H1 (cell line): ENCODE measurements around the gene SLC2A1. TPM values are rescaled to one million over a fixed set of nuclear protein-coding genes. Genes with fewer than 3 reads are reported as not detected.

Experiments
- CTCF ChIA-PET: fragments of 300-600 bp; sonication (Branson Sonifier 250); formaldehyde crosslinking; loops from one replicate; lab custom pipeline; 2021; ENCODE audit not compliant: partially characterized antibody; lab: Charles Lee
- POLR2A ChIA-PET: fragments of 300-600 bp; sonication (Branson Sonifier 250); formaldehyde crosslinking; loops from one replicate; lab custom pipeline; 2021; ENCODE audit warnings: inconsistent platforms; ENCODE audit not compliant: partially characterized antibody; lab: Charles Lee
- DNase-seq, 2 experiments: peaks; one replicate each; pipeline versions ENCODE4 v3.0.0 to v3.0.0-alpha.2; 2010 to 2022; ENCODE audit warnings: low spot score in 2 of 2, low read depth in 1 of 2, mixed read lengths in 1 of 2
- FAIRE-seq: peaks from 2 replicates; lab custom pipeline; 2011; peaks lifted over from hg19 to GRCh38; lab: Jason Lieb, UNC
- H2AFZ ChIP-seq: 2 replicates; pipeline ENCODE4 v1.8.1; 2012; ENCODE audit warnings: low read length, inconsistent platforms
- H2AK5ac ChIP-seq: 2 replicates; pipeline ENCODE4 v1.6.1; 2013; ENCODE audit warnings: low read depth, low read length
- H2BK120ac ChIP-seq: replicated peaks from 2 replicates; pipeline ENCODE3; 2013; ENCODE audit warnings: low read depth, low read length, inconsistent platforms
- H2BK12ac ChIP-seq: 2 replicates; pipeline ENCODE4 v1.6.1; 2013; ENCODE audit warnings: low read depth, low read length
- H2BK15ac ChIP-seq: 2 replicates; pipeline ENCODE4 v1.6.1; 2013; ENCODE audit warnings: low read length
- H2BK20ac ChIP-seq: 2 replicates; pipeline ENCODE4 v1.6.1; 2013; ENCODE audit warnings: low read length
- H2BK5ac ChIP-seq: 2 replicates; pipeline ENCODE4 v1.6.1; 2013; ENCODE audit warnings: low read depth, low read length
- H3K14ac ChIP-seq: 2 replicates; pipeline ENCODE4 v1.6.1; 2013; ENCODE audit warnings: inconsistent platforms; ENCODE audit not compliant: insufficient read length
- H3K18ac ChIP-seq: 2 replicates; pipeline ENCODE4 v1.6.1; 2013; ENCODE audit warnings: low read length; ENCODE audit errors: extremely low read depth
- H3K23ac ChIP-seq: 2 replicates; pipeline ENCODE4 v1.6.1; 2013; ENCODE audit warnings: inconsistent platforms; ENCODE audit not compliant: insufficient read length
- H3K23me2 ChIP-seq: 2 replicates; pipeline ENCODE4 v1.6.1; 2013; ENCODE audit warnings: low read depth, low read length
- H3K27ac ChIP-seq: 2 replicates; pipeline ENCODE4 v1.6.1; 2011; ENCODE audit warnings: low read depth, low read length, inconsistent platforms
- H3K27me3 ChIP-seq, 4 experiments: replicated peaks in 1 of 4; 1 replicate in 1 of 4; 2 replicates in 3 of 4; pipeline versions ENCODE4 v1.6.1 to v1.8.1; 2011 to 2013; ENCODE audit warnings: low read length in 3 of 4, mild to moderate bottlenecking in 3 of 4, inconsistent platforms in 2 of 4, mixed read lengths in 2 of 4, moderate library complexity in 1 of 4; ENCODE audit not compliant: control insufficient read depth in 3 of 4, insufficient read depth in 3 of 4; ENCODE audit errors: extremely low read depth in 1 of 4
- H3K36me3 ChIP-seq, 4 experiments: 2 replicates each; pipeline versions ENCODE4 v1.6.1 to v1.8.1; 2011 to 2013; ENCODE audit warnings: mild to moderate bottlenecking in 4 of 4, low read length in 3 of 4, moderate library complexity in 2 of 4, control low read depth in 1 of 4, inconsistent platforms in 1 of 4; ENCODE audit not compliant: insufficient read depth in 4 of 4, control insufficient read depth in 2 of 4
- H3K4ac ChIP-seq: replicated peaks from 2 replicates; pipeline ENCODE3; 2013; ENCODE audit warnings: low read length, low read depth, mixed read lengths, inconsistent platforms; ENCODE audit not compliant: insufficient read length
- H3K4me1 ChIP-seq, 4 experiments: replicated peaks in 1 of 4; 1 replicate in 1 of 4; 2 replicates in 3 of 4; pipeline versions ENCODE4 v1.6.1 to v1.8.1; 2011 to 2013; ENCODE audit warnings: low read length in 3 of 4, inconsistent platforms in 2 of 4, mixed read lengths in 1 of 4; ENCODE audit not compliant: insufficient read depth in 4 of 4, control insufficient read depth in 3 of 4
- H3K4me2 ChIP-seq, 2 experiments: 2 replicates each; pipeline versions ENCODE4 v1.6.1 to v1.8.1; 2011 to 2013; ENCODE audit warnings: low read depth in 2 of 2, low read length in 2 of 2, control low read depth in 1 of 2, inconsistent platforms in 1 of 2, mild to moderate bottlenecking in 1 of 2; ENCODE audit not compliant: insufficient read depth in 1 of 2
- H3K4me3 ChIP-seq, 4 experiments: fragments of 200-600, 300-600 bp in 1 of 4; sonication (generic), shearing (Covaris generic), sonication (Bioruptor Twin) in 1 of 4; 2 replicates each; pipeline versions ENCODE4 v1.5.1 to v1.8.1; 2011 to 2016; ENCODE audit warnings: low read length in 4 of 4, low read depth in 3 of 4, control low read depth in 2 of 4, inconsistent platforms in 2 of 4, mild to moderate bottlenecking in 2 of 4, mixed read lengths in 1 of 4, moderate library complexity in 1 of 4; ENCODE audit not compliant: insufficient read depth in 2 of 4; ENCODE audit errors: extremely low read depth in 1 of 4
- H3K56ac ChIP-seq: replicated peaks from 2 replicates; pipeline ENCODE3; 2013; ENCODE audit warnings: low read depth, mild to moderate bottlenecking, mixed read lengths, low read length, inconsistent platforms; ENCODE audit not compliant: insufficient read length
- H3K79me1 ChIP-seq: 2 replicates; pipeline ENCODE4 v1.6.1; 2013; ENCODE audit warnings: low read depth, low read length, control low read depth
- H3K79me2 ChIP-seq, 2 experiments: 2 replicates each; pipeline versions ENCODE4 v1.6.1 to v1.8.1; 2012 to 2013; ENCODE audit warnings: low read length in 2 of 2, mild to moderate bottlenecking in 2 of 2, inconsistent platforms in 1 of 2; ENCODE audit not compliant: insufficient read depth in 2 of 2, control insufficient read depth in 1 of 2
- H3K9ac ChIP-seq, 4 experiments: replicated peaks in 1 of 4; 1 replicate in 1 of 4; 2 replicates in 3 of 4; pipeline versions ENCODE4 v1.6.1 to v1.8.1; 2011 to 2013; ENCODE audit warnings: low read depth in 3 of 4, low read length in 3 of 4, control low read depth in 2 of 4, mild to moderate bottlenecking in 2 of 4, moderate library complexity in 2 of 4, inconsistent platforms in 1 of 4; ENCODE audit errors: extremely low read depth in 1 of 4
- H3K9me3 ChIP-seq, 2 experiments: 2 replicates each; pipeline versions ENCODE4 v1.6.1 to v1.8.1; 2012 to 2013; ENCODE audit warnings: mild to moderate bottlenecking in 2 of 2, moderate library complexity in 2 of 2, control low read depth in 1 of 2, inconsistent platforms in 1 of 2, low read depth in 1 of 2, low read length in 1 of 2, mixed read lengths in 1 of 2; ENCODE audit not compliant: insufficient read depth in 2 of 2
- H4K20me1 ChIP-seq, 2 experiments: replicated peaks in 1 of 2; 2 replicates each; pipeline versions ENCODE3 to v1.8.1; 2011 to 2013; ENCODE audit warnings: inconsistent platforms in 2 of 2, low read length in 2 of 2, mild to moderate bottlenecking in 1 of 2; ENCODE audit not compliant: insufficient read depth in 2 of 2, control insufficient read depth in 1 of 2
- H4K5ac ChIP-seq: 2 replicates; pipeline ENCODE4 v1.6.1; 2013; ENCODE audit warnings: low read length, low read depth, mixed read lengths, inconsistent platforms; ENCODE audit not compliant: insufficient read length
- H4K8ac ChIP-seq: 2 replicates; pipeline ENCODE4 v1.8.0; 2013; ENCODE audit warnings: mild to moderate bottlenecking, moderate library complexity, low read length, inconsistent platforms; ENCODE audit not compliant: insufficient read depth; ENCODE audit errors: extremely low read depth
- H4K91ac ChIP-seq: replicated peaks from 2 replicates; pipeline ENCODE3; 2013; ENCODE audit warnings: low read length, mixed read lengths, inconsistent platforms; ENCODE audit not compliant: insufficient read length
- EP300 ChIP-seq, 2 experiments: IDR thresholded peaks; 1 replicate in 1 of 2; 2 replicates in 1 of 2; pipeline ENCODE4 v1.6.1; 2011 to 2012; ENCODE audit warnings: low read depth in 2 of 2, low read length in 2 of 2, mild to moderate bottlenecking in 2 of 2, borderline replicate concordance in 1 of 2, inconsistent platforms in 1 of 2, moderate library complexity in 1 of 2
- FOSL1 ChIP-seq: IDR thresholded peaks from 2 replicates; pipeline ENCODE4 v1.6.1; 2011; ENCODE audit warnings: mild to moderate bottlenecking, low read depth, low read length, moderate library complexity; ENCODE audit not compliant: insufficient read depth
- HDAC6 ChIP-seq: IDR thresholded peaks from one replicate; pipeline ENCODE4 v1.7.1; 2012; ENCODE audit warnings: low read depth, mild to moderate bottlenecking, inconsistent platforms, low read length, moderate library complexity
- NRF1 ChIP-seq: IDR thresholded peaks from 2 replicates; pipeline ENCODE4 v1.6.1; 2011; ENCODE audit warnings: mild to moderate bottlenecking, low read depth, low read length, improper control_type of control experiment
- POLR2A ChIP-seq, 2 experiments: IDR thresholded peaks; 1 replicate in 1 of 2; 2 replicates in 1 of 2; pipeline ENCODE4 v1.6.1; 2011; ENCODE audit warnings: low read depth in 2 of 2, low read length in 2 of 2, mild to moderate bottlenecking in 2 of 2; ENCODE audit errors: control extremely low read depth in 1 of 2
- SIX5 ChIP-seq: IDR thresholded peaks from 2 replicates; pipeline ENCODE4 v1.6.1; 2011; ENCODE audit warnings: mild to moderate bottlenecking, low read depth, low read length
- SRF ChIP-seq: IDR thresholded peaks from 2 replicates; pipeline ENCODE4 v1.6.1; 2011; ENCODE audit warnings: mild to moderate bottlenecking, low read depth, low read length, moderate library complexity
- TCF12 ChIP-seq: IDR thresholded peaks from 2 replicates; pipeline ENCODE4 v1.6.1; 2011; ENCODE audit warnings: low read depth, mild to moderate bottlenecking, low read length
- WGBS, 2 experiments: shearing (Covaris generic) in 1 of 2; methylation state at CpG; one replicate each; pipeline versions ENCODE4 v1.1.6 to v1.1.7; 2013 to 2015; ENCODE audit warnings: low lambda C conversion rate in 2 of 2, mixed read lengths in 2 of 2, inconsistent platforms in 1 of 2, low coverage in 1 of 2, missing lambda C conversion rate in 1 of 2; ENCODE audit not compliant: insufficient replicate concordance in 2 of 2, insufficient coverage in 1 of 2, insufficient read length in 1 of 2; ENCODE audit errors: extremely low coverage in 1 of 2, missing lambda C conversion rate in 1 of 2; 5-methylcytosine and 5-hydroxymethylcytosine counted together
- polyA plus RNA-seq, 7 experiments: library from polyadenylated mRNA; depleted of rRNA in 3 of 7; stranded (reverse) in 5 of 7; unstranded in 2 of 7; fragments of >200 nt in 5 of 7; fragments of 200-250 nt in 2 of 7; gene quantifications; 1 replicate in 5 of 7; 2 replicates in 1 of 7; 4 replicates in 1 of 7; pipeline versions ENCODE4 v1.2.1 to v1.2.3, GENCODE V29; 2011 to 2013; ENCODE audit warnings: missing spikeins in 2 of 7, mixed read lengths in 2 of 7
- total RNA-seq: library from RNA; stranded (reverse); fragmentation: NEBNext Ultra II Directional; extraction: Animal tissue kit (Norgen Biotek cat#: 25700); gene quantifications from 2 replicates; pipeline ENCODE4 v1.2.1, GENCODE V29; 2021

SLC2A1 gene
- total and polyA plus RNA-seq, 2 of the 8 experiments (the other 6 are each of a cell fraction or from before 2014, with no cell fraction given), result 230 to 308 TPM

DNA sequence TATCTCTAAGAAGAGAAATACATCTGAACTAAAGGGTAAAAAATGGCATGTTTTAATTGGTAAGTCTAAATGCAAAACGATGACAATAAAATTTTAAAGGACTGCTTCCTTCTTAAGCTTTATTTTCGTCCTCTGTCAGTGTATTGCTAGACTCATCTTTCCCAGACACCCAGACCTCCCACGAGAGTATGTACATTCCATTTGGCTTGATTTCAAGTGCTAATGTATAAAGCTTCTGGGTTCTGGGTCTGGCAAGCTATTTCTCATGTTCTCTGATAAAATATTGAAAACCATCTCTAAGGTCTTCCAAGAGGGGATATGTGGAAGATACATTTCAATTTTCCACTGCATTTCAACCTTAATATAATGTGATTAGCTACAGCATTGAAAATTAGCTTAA lies 24.6 kb upstream of the SLC2A1 start:
- no peak for TF ChIP-seq EP300 (IDR thresholded peaks at IDR 0.05; ENCODE audit: borderline replicate concordance in 1 of 2, low read depth in 2 of 2, low read length in 2 of 2)
- no peak for TF ChIP-seq NRF1
- no peak for TF ChIP-seq TCF12
- TF ChIP-seq POLR2A (IDR thresholded peaks at IDR 0.05; ENCODE audit: control extremely low read depth in 1 of 2, low read depth in 2 of 2, low read length in 2 of 2), result no peak
- TF ChIP-seq SIX5, result no peak
- no peak for TF ChIP-seq HDAC6
- no peak for TF ChIP-seq SRF
- TF ChIP-seq FOSL1, result no peak
- Histone ChIP-seq H3K27ac (no peak overlapping the region), H3K4me2 (no peak overlapping the region), H3K36me3 (peaks cover 0 to 10% (median 0%) of the 10 kb centered on the region in 4 experiments; a peak in 2 of 8 replicates), H2BK15ac (no peak overlapping the region), H3K4ac (no peak overlapping the region), H3K18ac (no peak overlapping the region), H3K56ac (no peak overlapping the region), H2BK20ac (no peak overlapping the region), H3K23me2 (no peaks in the 10 kb centered on the region), H4K8ac (no peak overlapping the region), H3K9ac (no peak overlapping the region), H3K9me3 (no peaks in the 10 kb centered on the region), H3K23ac (no peak overlapping the region), H4K91ac (no peak overlapping the region), H3K79me1 (peaks cover 3% of the 10 kb centered on the region; the same call in 1 of the 2 replicates), H2AK5ac (no peak overlapping the region), H3K4me1 (peaks cover 3 to 12% (median 8%) of the 10 kb centered on the region in 4 experiments), H4K5ac (no peak overlapping the region), H3K79me2 (no peaks in the 10 kb centered on the region), H2BK5ac (no peak overlapping the region), H2AFZ (no peak overlapping the region), H2BK120ac (no peak overlapping the region), H4K20me1 (no peaks in the 10 kb centered on the region), H3K27me3 (no peaks in the 10 kb centered on the region), H3K4me3 (no peak overlapping the region), H2BK12ac (no peak overlapping the region), H3K14ac (no peak overlapping the region)
- CTCF ChIA-PET, result interaction anchor here (0.6 to 2.4 kb wide), 6 partner anchors 23 to 185 kb away, joined by 3 to 8 read pairs (median 3); no protein-coding TSS in a partner anchor
- POLR2A ChIA-PET, result interaction anchor here (0.7 to 17.0 kb wide), 7 partner anchors 9 to 90 kb away, joined by 3 to 95 read pairs (median 4); no protein-coding TSS in a partner anchor
- WGBS, 2 experiments, result 96% methylated on average over 3 of the region's 3 CpGs; no CpG with 5 or more reads in 1 of the 2 experiments
- FAIRE-seq (no peak), DNase-seq (no peak)
